HFFc6 (cell line): Measurements from ENCODE around the gene BORCS5. TPM values are rescaled to one million over a fixed set of nuclear protein-coding genes. Genes with fewer than 3 reads are reported as not detected.

Experiments used
- DNase-seq: peaks from one replicate; pipeline ENCODE4 v3.0.0-alpha.2; 2018
- H3K27ac Mint-ChIP-seq: 2 replicates; pipeline ENCODE4 v1.8.0; 2020; ENCODE audit warnings: mild to moderate bottlenecking, mixed read lengths
- H3K27me3 Mint-ChIP-seq: 2 replicates; pipeline ENCODE4 v1.8.0; 2021; ENCODE audit warnings: mild to moderate bottlenecking, moderate library complexity, mixed read lengths; ENCODE audit not compliant: insufficient read depth
- H3K36me3 Mint-ChIP-seq: 2 replicates; pipeline ENCODE4 v1.8.0; 2021; ENCODE audit warnings: low read depth, mixed read lengths
- H3K4me1 Mint-ChIP-seq: 2 replicates; pipeline ENCODE4 v1.8.0; 2020; ENCODE audit warnings: low read depth, mixed read lengths
- H3K4me3 Mint-ChIP-seq: 2 replicates; pipeline ENCODE4 v1.8.0; 2020; ENCODE audit warnings: mild to moderate bottlenecking, moderate library complexity, mixed read lengths
- H3K9me3 Mint-ChIP-seq: 2 replicates; pipeline ENCODE4 v1.8.0; 2020; ENCODE audit warnings: mild to moderate bottlenecking, mixed read lengths
- total RNA-seq, 6 experiments: library from RNA; stranded (reverse); fragmentation: NEBNext Ultra II Directional; extraction: Animal tissue kit (Norgen Biotek cat#: 25700); gene quantifications; 2 replicates in 1 of 6; 3 replicates in 5 of 6; pipeline ENCODE4 v1.2.3, GENCODE V29; 2021
- TF ChIP-seq, protein P1 (sequence below): fragments of 200-600 bp; sonication (generic); IDR thresholded peaks from 2 replicates; pipeline ENCODE4 v1.5.0; 2021; ENCODE audit warnings: antibody characterized with exemption, mild to moderate bottlenecking

BORCS5 gene
- total RNA-seq, 6 experiments from 2014 or later: 8.7 to 13.9 (median 10.6) TPM

GRCh38 chr12:12449533-12450025 is 92.7 kb downstream of the BORCS5 start:
- H3K27me3 Mint-ChIP-seq: no peaks in the 10 kb centered on the region
- peaks cover 11% of the 10 kb centered on the region; the same call in 1 of the 2 replicates for H3K4me1 Mint-ChIP-seq
- DNase-seq: no peak
- H3K36me3 Mint-ChIP-seq: no peaks in the 10 kb centered on the region
- H3K9me3 Mint-ChIP-seq: no peaks in the 10 kb centered on the region
- TF ChIP-seq, protein P1, sequence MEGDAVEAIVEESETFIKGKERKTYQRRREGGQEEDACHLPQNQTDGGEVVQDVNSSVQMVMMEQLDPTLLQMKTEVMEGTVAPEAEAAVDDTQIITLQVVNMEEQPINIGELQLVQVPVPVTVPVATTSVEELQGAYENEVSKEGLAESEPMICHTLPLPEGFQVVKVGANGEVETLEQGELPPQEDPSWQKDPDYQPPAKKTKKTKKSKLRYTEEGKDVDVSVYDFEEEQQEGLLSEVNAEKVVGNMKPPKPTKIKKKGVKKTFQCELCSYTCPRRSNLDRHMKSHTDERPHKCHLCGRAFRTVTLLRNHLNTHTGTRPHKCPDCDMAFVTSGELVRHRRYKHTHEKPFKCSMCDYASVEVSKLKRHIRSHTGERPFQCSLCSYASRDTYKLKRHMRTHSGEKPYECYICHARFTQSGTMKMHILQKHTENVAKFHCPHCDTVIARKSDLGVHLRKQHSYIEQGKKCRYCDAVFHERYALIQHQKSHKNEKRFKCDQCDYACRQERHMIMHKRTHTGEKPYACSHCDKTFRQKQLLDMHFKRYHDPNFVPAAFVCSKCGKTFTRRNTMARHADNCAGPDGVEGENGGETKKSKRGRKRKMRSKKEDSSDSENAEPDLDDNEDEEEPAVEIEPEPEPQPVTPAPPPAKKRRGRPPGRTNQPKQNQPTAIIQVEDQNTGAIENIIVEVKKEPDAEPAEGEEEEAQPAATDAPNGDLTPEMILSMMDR: no peak
- H3K27ac Mint-ChIP-seq: no peak overlapping the region
- no peak overlapping the region for H3K4me3 Mint-ChIP-seq

GRCh38 chr12:12450043-12450471 is 93.2 kb downstream of the BORCS5 start:
- Mint-ChIP-seq H3K27me3 (no peaks in the 10 kb centered on the region), H3K36me3 (no peaks in the 10 kb centered on the region), H3K9me3 (no peaks in the 10 kb centered on the region), H3K4me1 (peaks cover 11% of the 10 kb centered on the region; the same call in 1 of the 2 replicates), H3K4me3 (no peak overlapping the region), H3K27ac (no peak overlapping the region)
- TF ChIP-seq, protein P1: no peak
- DNase-seq: no peak

DNA sequence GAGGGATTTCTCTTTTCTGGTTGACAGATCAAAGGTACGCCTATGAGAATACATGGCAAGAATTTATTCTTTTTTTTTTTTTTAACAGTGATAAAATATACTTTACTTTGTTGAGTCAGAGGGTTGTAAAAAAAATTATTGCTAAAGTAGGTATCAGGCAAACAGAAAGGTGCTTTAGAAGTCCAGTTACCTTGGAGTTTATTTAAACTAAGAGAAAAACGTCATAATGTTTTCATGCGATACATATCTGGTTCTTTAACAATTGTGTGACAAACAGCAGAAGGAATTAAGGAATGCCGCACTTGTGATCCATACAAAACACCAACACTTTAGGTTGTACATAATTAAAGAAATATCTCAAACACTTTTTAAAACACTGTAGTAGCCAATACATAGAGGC is 94.2 kb downstream of the BORCS5 start:
- Mint-ChIP-seq H3K4me3 (no peak overlapping the region), H3K27me3 (no peaks in the 10 kb centered on the region), H3K4me1 (peaks cover 7% of the 10 kb centered on the region; the same call in 1 of the 2 replicates), H3K36me3 (no peaks in the 10 kb centered on the region), H3K9me3 (no peaks in the 10 kb centered on the region), H3K27ac (no peak overlapping the region)
- no peak for DNase-seq
- TF ChIP-seq, protein P1: no peak

- no peaks in the 10 kb centered on the region for H3K36me3 Mint-ChIP-seq
- no peaks in the 10 kb centered on the region for H3K9me3 Mint-ChIP-seq
- DNase-seq: no peak
- no peak overlapping the region for H3K4me3 Mint-ChIP-seq
- H3K27ac Mint-ChIP-seq: no peak overlapping the region
- TF ChIP-seq, protein P1: no peak
- peaks cover 1% of the 10 kb centered on the region; the same call in 1 of the 2 replicates for H3K4me1 Mint-ChIP-seq
- no peaks in the 10 kb centered on the region for H3K27me3 Mint-ChIP-seq
Observed at GRCh38 chr12:12452326-12452902, 95.5 kb downstream of the BORCS5 start.

- Mint-ChIP-seq H3K36me3 (no peaks in the 10 kb centered on the region), H3K9me3 (no peaks in the 10 kb centered on the region), H3K27ac (no peak overlapping the region), H3K27me3 (no peaks in the 10 kb centered on the region), H3K4me3 (no peak overlapping the region), H3K4me1 (no peaks in the 10 kb centered on the region)
- TF ChIP-seq, protein P1: no peak
- no peak for DNase-seq
Observed at GRCh38 chr12:12453635-12454034, 96.8 kb downstream of the BORCS5 start.
